GM12864 (cell line): ENCODE results near the gene CPB2.

Source experiments
- DNase-seq: peaks from one replicate; pipeline ENCODE4 v3.0.0-alpha.2; 2011; ENCODE audit warnings: low read depth
- H3K4me3 ChIP-seq: 2 replicates; pipeline ENCODE4 v1.5.1; 2011; ENCODE audit warnings: mild to moderate bottlenecking, low read depth, low read length, control low read depth
- TF ChIP-seq, protein P1 (sequence below): IDR thresholded peaks from 2 replicates; pipeline ENCODE4 v1.5.1; 2011; ENCODE audit warnings: low read depth, mild to moderate bottlenecking, moderate library complexity, low read length, control low read depth, inconsistent platforms; ENCODE audit errors: missing control alignments

CPB2 gene

DNA sequence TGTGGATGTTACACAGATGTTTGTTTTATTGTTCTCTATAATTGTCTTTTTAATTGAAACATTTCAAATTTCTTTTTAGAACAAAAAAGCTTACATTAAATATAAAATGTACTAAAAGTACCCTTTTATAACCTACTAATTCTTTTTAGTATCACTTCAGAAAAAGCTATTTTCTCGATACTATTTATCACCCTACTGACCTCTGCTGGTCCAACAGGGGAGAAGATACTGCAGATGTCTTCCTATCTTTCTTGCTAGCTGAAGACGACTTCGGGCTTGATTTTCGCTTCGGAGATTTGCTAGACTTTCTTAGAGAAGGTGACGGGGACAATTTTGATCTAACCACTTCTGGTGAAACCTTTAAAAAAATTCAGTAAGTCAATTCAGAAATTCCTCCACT is 94.7 kb downstream of the CPB2 start:
- H3K4me3 ChIP-seq, result no peak overlapping the region
- DNase-seq, result no peak

DNA sequence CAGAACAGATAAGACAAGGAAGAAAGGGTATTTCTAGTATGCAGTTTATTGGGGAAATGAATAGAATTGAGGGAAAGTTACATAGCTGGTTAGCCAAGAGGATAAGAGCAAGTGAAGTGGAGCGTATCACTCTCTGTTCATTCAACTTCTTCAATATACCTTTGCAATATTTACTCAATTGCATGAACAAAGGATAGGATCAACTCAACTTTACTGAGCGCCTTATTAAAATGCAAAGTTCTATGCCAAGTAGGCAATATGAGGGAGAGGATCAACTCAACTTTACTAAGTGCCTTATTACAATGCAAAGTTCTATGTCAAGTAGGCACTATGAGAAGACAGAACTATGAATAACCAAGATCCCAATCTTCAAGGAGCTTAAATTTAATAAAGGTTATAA is 96.2 kb downstream of the CPB2 start:
- TF ChIP-seq, protein P1, sequence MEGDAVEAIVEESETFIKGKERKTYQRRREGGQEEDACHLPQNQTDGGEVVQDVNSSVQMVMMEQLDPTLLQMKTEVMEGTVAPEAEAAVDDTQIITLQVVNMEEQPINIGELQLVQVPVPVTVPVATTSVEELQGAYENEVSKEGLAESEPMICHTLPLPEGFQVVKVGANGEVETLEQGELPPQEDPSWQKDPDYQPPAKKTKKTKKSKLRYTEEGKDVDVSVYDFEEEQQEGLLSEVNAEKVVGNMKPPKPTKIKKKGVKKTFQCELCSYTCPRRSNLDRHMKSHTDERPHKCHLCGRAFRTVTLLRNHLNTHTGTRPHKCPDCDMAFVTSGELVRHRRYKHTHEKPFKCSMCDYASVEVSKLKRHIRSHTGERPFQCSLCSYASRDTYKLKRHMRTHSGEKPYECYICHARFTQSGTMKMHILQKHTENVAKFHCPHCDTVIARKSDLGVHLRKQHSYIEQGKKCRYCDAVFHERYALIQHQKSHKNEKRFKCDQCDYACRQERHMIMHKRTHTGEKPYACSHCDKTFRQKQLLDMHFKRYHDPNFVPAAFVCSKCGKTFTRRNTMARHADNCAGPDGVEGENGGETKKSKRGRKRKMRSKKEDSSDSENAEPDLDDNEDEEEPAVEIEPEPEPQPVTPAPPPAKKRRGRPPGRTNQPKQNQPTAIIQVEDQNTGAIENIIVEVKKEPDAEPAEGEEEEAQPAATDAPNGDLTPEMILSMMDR, result no peak
- H3K4me3 ChIP-seq, result no peak overlapping the region
- DNase-seq, result no peak

More for the DNA sequence above, 94.7 kb downstream of the CPB2 start:
- TF ChIP-seq, protein P1, result no peak

DNA sequence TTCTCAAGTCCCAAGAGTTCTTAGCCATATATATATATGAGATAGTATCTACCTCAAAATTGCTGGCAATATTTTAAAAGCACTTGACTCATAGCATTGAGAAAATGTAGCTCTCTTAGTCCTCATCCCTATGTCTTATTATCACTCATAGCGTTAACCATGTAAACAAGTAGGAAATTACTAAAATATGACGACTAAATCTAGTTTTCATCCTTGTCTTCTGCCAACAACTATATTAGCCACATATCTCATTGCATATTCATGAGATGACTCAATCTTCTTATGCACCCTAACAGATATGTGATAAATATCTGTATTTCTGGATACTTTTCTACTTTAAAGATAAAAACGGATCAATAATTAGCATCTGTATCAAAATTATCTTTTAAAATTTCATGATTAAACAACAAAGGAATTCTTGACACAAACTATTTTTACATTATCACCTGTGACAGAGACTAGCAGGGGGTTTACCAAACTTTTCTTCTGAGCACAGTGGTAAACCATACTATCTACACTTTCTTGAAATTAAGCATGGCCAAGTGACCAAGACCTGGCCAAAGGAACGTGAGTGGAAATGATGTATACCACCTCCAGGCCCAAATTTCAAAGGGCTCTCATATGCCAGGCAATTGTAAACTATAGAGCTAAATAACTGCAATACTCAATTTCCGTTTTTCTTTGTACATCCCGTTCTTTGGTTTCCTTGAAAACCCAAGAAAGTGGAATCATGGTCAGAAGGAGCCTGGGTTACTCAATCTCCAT is 98.0 kb downstream of the CPB2 start:
- TF ChIP-seq, protein P1, result no peak
- H3K4me3 ChIP-seq, result no peak overlapping the region
- DNase-seq, result no peak

DNA sequence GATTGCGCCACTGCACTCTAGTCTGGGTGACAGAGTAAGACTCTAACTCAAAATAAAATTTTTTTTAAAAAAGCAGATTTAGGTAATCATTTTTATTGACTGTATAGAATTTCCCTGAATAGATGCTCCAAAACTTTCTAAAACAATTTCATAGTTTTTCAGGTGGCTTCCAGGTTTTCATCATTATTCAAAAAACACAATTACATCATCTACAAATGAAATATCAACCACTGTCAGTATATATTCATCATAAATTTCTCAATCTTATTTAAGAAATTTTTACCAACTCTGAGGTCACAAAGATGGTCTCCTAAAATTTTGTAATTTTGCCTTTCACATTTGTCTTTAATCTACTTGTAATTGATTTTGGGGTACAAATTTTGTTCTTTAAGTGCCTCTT is 100.3 kb downstream of the CPB2 start:
- H3K4me3 ChIP-seq, result no peak overlapping the region
- TF ChIP-seq, protein P1, result no peak
- no peak for DNase-seq
